ENCODE measurements around the gene CD300LG.
"Not testable (repeated sequence)": the region's sequence is repeated elsewhere in the genome, so short reads cannot be mapped to it uniquely, and the experiment has no call there.

Gene CD300LG

GRCh38 chr17:43832976-43833829, 13.8 kb upstream of the CD300LG start, which contains the start of gene MPP3:
TSS of gene MPP3 (minus strand) at chr17:43833146. CDS start at chr17:43831906, 1,240 bp downstream.
- DNase-seq: peak; percentile 64 to 75
- TF ChIP-seq POLR2A (IDR thresholded peaks at IDR 0.05; ENCODE audit: low read length): no peak
- TF ChIP-seq GATA1 (IDR thresholded peaks at IDR 0.05; ENCODE audit: low read depth, low read length): no peak

- DNase-seq: no peak
- TF ChIP-seq POLR2A (IDR thresholded peaks at IDR 0.05; ENCODE audit: low read length) (no peak), GATA1 (IDR thresholded peaks at IDR 0.05; ENCODE audit: low read depth, low read length) (no peak)
These were observed 12.9 kb upstream of the CD300LG start for GRCh38 chr17:43834106-43834505.

GRCh38 chr17:43839670-43840108, 7.3 kb upstream of the CD300LG start:
- TF ChIP-seq POLR2A (IDR thresholded peaks at IDR 0.05; ENCODE audit: low read length) (no peak), GATA1 (IDR thresholded peaks at IDR 0.05; ENCODE audit: low read depth, low read length) (no peak)
- DNase-seq: no peak

GRCh38 chr17:43840814-43841213, 6.2 kb upstream of the CD300LG start:
- TF ChIP-seq POLR2A (IDR thresholded peaks at IDR 0.05; ENCODE audit: low read length) (no peak), GATA1 (IDR thresholded peaks at IDR 0.05; ENCODE audit: low read depth, low read length) (no peak)

GRCh38 chr17:43841282-43841681, 5.7 kb upstream of the CD300LG start:
- no peak for TF ChIP-seq POLR2A (IDR thresholded peaks at IDR 0.05; ENCODE audit: low read length)
- no peak for TF ChIP-seq GATA1 (IDR thresholded peaks at IDR 0.05; ENCODE audit: low read depth, low read length)
- no peak for DNase-seq

More at GRCh38 chr17:43840814-43841213, 6.2 kb upstream of the CD300LG start:
- no peak for DNase-seq

- not testable (repeated sequence) for DNase-seq
These were observed 4.6 kb upstream of the CD300LG start for GRCh38 chr17:43842091-43842974.

GRCh38 chr17:43842975-43843325, 4.0 kb upstream of the CD300LG start:
- TF ChIP-seq GATA1 (IDR thresholded peaks at IDR 0.05; ENCODE audit: low read depth, low read length) (no peak), POLR2A (IDR thresholded peaks at IDR 0.05; ENCODE audit: low read length) (no peak)
- DNase-seq: no peak

GRCh38 chr17:43844241-43844640, 2.7 kb upstream of the CD300LG start:
- no peak for TF ChIP-seq POLR2A (IDR thresholded peaks at IDR 0.05; ENCODE audit: low read length)
- DNase-seq: no peak

- DNase-seq: no peak
- TF ChIP-seq POLR2A (IDR thresholded peaks at IDR 0.05; ENCODE audit: low read length): no peak
- no peak for TF ChIP-seq GATA1 (IDR thresholded peaks at IDR 0.05; ENCODE audit: low read depth, low read length)
These were observed 1.2 kb upstream of the CD300LG start for GRCh38 chr17:43845766-43846165.

GRCh38 chr17:43846221-43846712, 709 bp upstream of the CD300LG start:
- peak; percentile 58 to 74 for DNase-seq

GRCh38 chr17:43848601-43849000, 1.6 kb downstream of the CD300LG start:
- no peak for DNase-seq
- no peak for TF ChIP-seq GATA1 (IDR thresholded peaks at IDR 0.05; ENCODE audit: low read depth, low read length)
- TF ChIP-seq POLR2A (IDR thresholded peaks at IDR 0.05; ENCODE audit: low read length): no peak

More at GRCh38 chr17:43846221-43846712, 709 bp upstream of the CD300LG start:
- TF ChIP-seq POLR2A (IDR thresholded peaks at IDR 0.05; ENCODE audit: low read length): no peak
- no peak for TF ChIP-seq GATA1 (IDR thresholded peaks at IDR 0.05; ENCODE audit: low read depth, low read length)

GRCh38 chr17:43849116-43849515, 2.1 kb downstream of the CD300LG start:
- DNase-seq: no peak

GRCh38 chr17:43852571-43852970, 5.6 kb downstream of the CD300LG start:
- no peak for DNase-seq
- no peak for TF ChIP-seq GATA1 (IDR thresholded peaks at IDR 0.05; ENCODE audit: low read depth, low read length)

More at GRCh38 chr17:43849116-43849515, 2.1 kb downstream of the CD300LG start:
- TF ChIP-seq GATA1 (IDR thresholded peaks at IDR 0.05; ENCODE audit: low read depth, low read length): no peak

GRCh38 chr17:43853546-43853945, 6.6 kb downstream of the CD300LG start:
- DNase-seq: no peak
- no peak for TF ChIP-seq POLR2A (IDR thresholded peaks at IDR 0.05; ENCODE audit: low read length)
- TF ChIP-seq GATA1 (IDR thresholded peaks at IDR 0.05; ENCODE audit: low read depth, low read length): no peak
